Endothelial cell of umbilical vein (primary cell): ENCODE results near the gene NES.

Experiments
- POLR2A ChIP-seq: IDR thresholded peaks from 2 replicates; pipeline ENCODE4 v1.6.1; 2012; ENCODE audit warnings: low read depth, mild to moderate bottlenecking, control low read depth, low read length
- POLR2AphosphoS5 ChIP-seq: IDR thresholded peaks from 2 replicates; pipeline ENCODE4 v1.6.1; 2012; ENCODE audit warnings: low read depth, mild to moderate bottlenecking, control low read depth, low read length, moderate library complexity; ENCODE audit not compliant: insufficient read depth
- TF ChIP-seq, protein P1 (sequence below), 2 donors: IDR thresholded peaks; 1 replicate in 1 of 2; 2 replicates in 1 of 2; pipeline ENCODE4 v1.5.1; 2011; ENCODE audit warnings: low read length in 2 of 2, mild to moderate bottlenecking in 2 of 2, moderate library complexity in 2 of 2, control low read depth in 1 of 2, inconsistent platforms in 1 of 2, low read depth in 1 of 2; ENCODE audit not compliant: insufficient read depth in 1 of 2; ENCODE audit errors: extremely low read depth in 1 of 2

DNA sequence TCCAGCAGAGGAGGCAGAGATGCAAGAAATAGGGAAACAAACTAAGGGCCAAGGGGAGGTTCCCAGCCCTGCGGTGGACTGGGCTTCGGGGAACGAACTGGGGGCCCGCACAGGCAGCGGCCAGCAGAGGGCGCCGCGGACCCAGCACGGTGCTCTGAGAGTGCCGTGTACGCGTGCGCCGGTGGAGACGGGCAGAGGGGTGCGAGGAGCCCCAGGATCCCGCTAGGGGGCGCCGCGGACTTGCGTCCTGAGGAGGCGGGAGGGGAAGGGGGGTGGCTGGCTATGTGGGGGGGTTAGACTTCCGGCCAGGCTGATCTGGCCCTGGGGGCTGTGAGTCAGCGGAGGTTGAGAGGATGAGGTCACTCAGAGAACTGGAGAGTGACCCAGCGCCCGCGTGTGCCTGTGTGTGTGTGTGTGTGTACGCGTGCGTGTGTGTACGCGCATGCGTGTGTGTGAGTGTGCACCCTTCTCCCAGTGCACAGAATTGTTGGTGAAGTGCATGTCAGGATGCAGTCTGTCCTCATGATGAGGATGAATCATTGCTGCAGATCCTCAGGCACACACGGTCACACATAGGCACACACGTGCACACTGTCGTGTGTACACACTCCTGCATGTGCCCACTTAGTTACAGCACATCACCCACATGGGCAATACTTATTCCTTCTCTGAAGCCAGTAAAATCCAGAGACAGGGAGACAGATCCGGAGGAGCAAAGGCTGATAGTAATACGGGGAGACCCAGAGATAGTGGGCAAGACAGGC, 17.0 kb downstream of the NES start:
- TF ChIP-seq, protein P1, sequence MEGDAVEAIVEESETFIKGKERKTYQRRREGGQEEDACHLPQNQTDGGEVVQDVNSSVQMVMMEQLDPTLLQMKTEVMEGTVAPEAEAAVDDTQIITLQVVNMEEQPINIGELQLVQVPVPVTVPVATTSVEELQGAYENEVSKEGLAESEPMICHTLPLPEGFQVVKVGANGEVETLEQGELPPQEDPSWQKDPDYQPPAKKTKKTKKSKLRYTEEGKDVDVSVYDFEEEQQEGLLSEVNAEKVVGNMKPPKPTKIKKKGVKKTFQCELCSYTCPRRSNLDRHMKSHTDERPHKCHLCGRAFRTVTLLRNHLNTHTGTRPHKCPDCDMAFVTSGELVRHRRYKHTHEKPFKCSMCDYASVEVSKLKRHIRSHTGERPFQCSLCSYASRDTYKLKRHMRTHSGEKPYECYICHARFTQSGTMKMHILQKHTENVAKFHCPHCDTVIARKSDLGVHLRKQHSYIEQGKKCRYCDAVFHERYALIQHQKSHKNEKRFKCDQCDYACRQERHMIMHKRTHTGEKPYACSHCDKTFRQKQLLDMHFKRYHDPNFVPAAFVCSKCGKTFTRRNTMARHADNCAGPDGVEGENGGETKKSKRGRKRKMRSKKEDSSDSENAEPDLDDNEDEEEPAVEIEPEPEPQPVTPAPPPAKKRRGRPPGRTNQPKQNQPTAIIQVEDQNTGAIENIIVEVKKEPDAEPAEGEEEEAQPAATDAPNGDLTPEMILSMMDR (IDR thresholded peaks at IDR 0.05; ENCODE audit: extremely low read depth in 1 of 2, insufficient read depth in 1 of 2, low read depth in 1 of 2, low read length in 2 of 2): peak; percentile 100
- peak; percentile 97 for TF ChIP-seq POLR2AphosphoS5
- peak; percentile 83 for TF ChIP-seq POLR2A
